ENCODE data around the gene WDR49.

WDR49 gene

GRCh38 chr3:167605871-167606270 is 47.9 kb downstream of the WDR49 start:
- peaks cover 6% of the 10 kb centered on the region for H3K4me1 ChIP-seq (ENCODE audit: insufficient read depth, low read length)
- H3K27me3 ChIP-seq (ENCODE audit: insufficient read depth, low read length), result no peaks in the 10 kb centered on the region
- H3K36me3 ChIP-seq (ENCODE audit: insufficient read depth, low read length), result peaks cover 2% of the 10 kb centered on the region
- H3K9me3 ChIP-seq (ENCODE audit: low read length), result peaks cover 1% of the 10 kb centered on the region
- no peak overlapping the region for H3K4me3 ChIP-seq (ENCODE audit: low read length)
- no peak overlapping the region for H2AFZ ChIP-seq (ENCODE audit: low read depth, low read length)

- Histone ChIP-seq H3K36me3 (ENCODE audit: insufficient read depth, low read length) (peaks cover 12% of the 10 kb centered on the region), H3K9me3 (ENCODE audit: low read length) (peaks cover 21% of the 10 kb centered on the region), H2AFZ (ENCODE audit: low read depth, low read length) (no peak overlapping the region), H3K4me3 (ENCODE audit: low read length) (no peak overlapping the region), H3K27me3 (ENCODE audit: insufficient read depth, low read length) (no peaks in the 10 kb centered on the region), H3K4me1 (ENCODE audit: insufficient read depth, low read length) (peaks cover 6% of the 10 kb centered on the region)
Observed at GRCh38 chr3:167602041-167602440, 51.7 kb downstream of the WDR49 start.

GRCh38 chr3:167587651-167588050 is 66.1 kb downstream of the WDR49 start:
- Histone ChIP-seq H3K4me3 (ENCODE audit: low read length) (no peak overlapping the region), H3K27me3 (ENCODE audit: insufficient read depth, low read length) (no peaks in the 10 kb centered on the region), H3K9me3 (ENCODE audit: low read length) (no peaks in the 10 kb centered on the region), H3K4me1 (ENCODE audit: insufficient read depth, low read length) (no peaks in the 10 kb centered on the region), H3K36me3 (ENCODE audit: insufficient read depth, low read length) (peaks cover 1% of the 10 kb centered on the region), H2AFZ (ENCODE audit: low read depth, low read length) (no peak overlapping the region)

- H3K9me3 ChIP-seq (ENCODE audit: low read length), result no peaks in the 10 kb centered on the region
- peaks cover 11% of the 10 kb centered on the region for H3K4me1 ChIP-seq (ENCODE audit: insufficient read depth, low read length)
- H3K4me3 ChIP-seq (ENCODE audit: low read length), result no peak overlapping the region
- peaks cover 2% of the 10 kb centered on the region for H3K36me3 ChIP-seq (ENCODE audit: insufficient read depth, low read length)
- no peaks in the 10 kb centered on the region for H3K27me3 ChIP-seq (ENCODE audit: insufficient read depth, low read length)
- no peak overlapping the region for H2AFZ ChIP-seq (ENCODE audit: low read depth, low read length)
Observed at GRCh38 chr3:167575000-167575600, 78.6 kb downstream of the WDR49 start.

GRCh38 chr3:167572991-167573390 is 80.8 kb downstream of the WDR49 start:
- H2AFZ ChIP-seq (ENCODE audit: low read depth, low read length), result no peak overlapping the region
- no peaks in the 10 kb centered on the region for H3K9me3 ChIP-seq (ENCODE audit: low read length)

GRCh38 chr3:167568634-167569033 is 85.1 kb downstream of the WDR49 start:
- H2AFZ ChIP-seq (ENCODE audit: low read depth, low read length), result no peak overlapping the region
- no peaks in the 10 kb centered on the region for H3K9me3 ChIP-seq (ENCODE audit: low read length)
- peaks cover 7% of the 10 kb centered on the region for H3K4me1 ChIP-seq (ENCODE audit: insufficient read depth, low read length)
- no peak overlapping the region for H3K4me3 ChIP-seq (ENCODE audit: low read length)
- peaks cover 2% of the 10 kb centered on the region for H3K36me3 ChIP-seq (ENCODE audit: insufficient read depth, low read length)
- no peaks in the 10 kb centered on the region for H3K27me3 ChIP-seq (ENCODE audit: insufficient read depth, low read length)

More at GRCh38 chr3:167572991-167573390, 80.8 kb downstream of the WDR49 start:
- peaks cover 11% of the 10 kb centered on the region for H3K4me1 ChIP-seq (ENCODE audit: insufficient read depth, low read length)
- H3K4me3 ChIP-seq (ENCODE audit: low read length), result no peak overlapping the region
- peaks cover 2% of the 10 kb centered on the region for H3K36me3 ChIP-seq (ENCODE audit: insufficient read depth, low read length)
- no peaks in the 10 kb centered on the region for H3K27me3 ChIP-seq (ENCODE audit: insufficient read depth, low read length)

- no peak overlapping the region for H3K4me3 ChIP-seq (ENCODE audit: low read length)
- peaks cover 10% of the 10 kb centered on the region for H3K4me1 ChIP-seq (ENCODE audit: insufficient read depth, low read length)
- H2AFZ ChIP-seq (ENCODE audit: low read depth, low read length), result no peak overlapping the region
Observed at GRCh38 chr3:167565489-167565888, 88.3 kb downstream of the WDR49 start.

GRCh38 chr3:167564612-167565011 is 89.1 kb downstream of the WDR49 start:
- Histone ChIP-seq H3K4me1 (ENCODE audit: insufficient read depth, low read length) (peaks cover 15% of the 10 kb centered on the region), H3K36me3 (ENCODE audit: insufficient read depth, low read length) (peaks cover 2% of the 10 kb centered on the region), H3K27me3 (ENCODE audit: insufficient read depth, low read length) (no peaks in the 10 kb centered on the region), H2AFZ (ENCODE audit: low read depth, low read length) (no peak overlapping the region), H3K4me3 (ENCODE audit: low read length) (no peak overlapping the region), H3K9me3 (ENCODE audit: low read length) (no peaks in the 10 kb centered on the region)

More at GRCh38 chr3:167565489-167565888, 88.3 kb downstream of the WDR49 start:
- no peaks in the 10 kb centered on the region for H3K9me3 ChIP-seq (ENCODE audit: low read length)
- peaks cover 2% of the 10 kb centered on the region for H3K36me3 ChIP-seq (ENCODE audit: insufficient read depth, low read length)
- H3K27me3 ChIP-seq (ENCODE audit: insufficient read depth, low read length), result no peaks in the 10 kb centered on the region

GRCh38 chr3:167559924-167560323 is 93.8 kb downstream of the WDR49 start:
- no peak overlapping the region for H3K4me3 ChIP-seq (ENCODE audit: low read length)
- H3K9me3 ChIP-seq (ENCODE audit: low read length), result no peaks in the 10 kb centered on the region
- H3K36me3 ChIP-seq (ENCODE audit: insufficient read depth, low read length), result no peaks in the 10 kb centered on the region
- H3K4me1 ChIP-seq (ENCODE audit: insufficient read depth, low read length), result peaks cover 9% of the 10 kb centered on the region
- H2AFZ ChIP-seq (ENCODE audit: low read depth, low read length), result no peak overlapping the region
- no peaks in the 10 kb centered on the region for H3K27me3 ChIP-seq (ENCODE audit: insufficient read depth, low read length)

GRCh38 chr3:167554898-167555297 is 98.8 kb downstream of the WDR49 start:
- no peaks in the 10 kb centered on the region for H3K9me3 ChIP-seq (ENCODE audit: low read length)
- H3K27me3 ChIP-seq (ENCODE audit: insufficient read depth, low read length), result no peaks in the 10 kb centered on the region
- H3K36me3 ChIP-seq (ENCODE audit: insufficient read depth, low read length), result no peaks in the 10 kb centered on the region
- H3K4me1 ChIP-seq (ENCODE audit: insufficient read depth, low read length), result no peaks in the 10 kb centered on the region
- H2AFZ ChIP-seq (ENCODE audit: low read depth, low read length), result no peak overlapping the region
- no peak overlapping the region for H3K4me3 ChIP-seq (ENCODE audit: low read length)

- Histone ChIP-seq H3K4me1 (ENCODE audit: insufficient read depth, low read length) (no peaks in the 10 kb centered on the region), H3K27me3 (ENCODE audit: insufficient read depth, low read length) (no peaks in the 10 kb centered on the region), H2AFZ (ENCODE audit: low read depth, low read length) (no peak overlapping the region), H3K4me3 (ENCODE audit: low read length) (no peak overlapping the region), H3K36me3 (ENCODE audit: insufficient read depth, low read length) (no peaks in the 10 kb centered on the region), H3K9me3 (ENCODE audit: low read length) (peaks cover 2% of the 10 kb centered on the region)
Observed at GRCh38 chr3:167538081-167538480, 115.7 kb downstream of the WDR49 start.

- H3K27me3 ChIP-seq (ENCODE audit: insufficient read depth, low read length), result no peaks in the 10 kb centered on the region
- no peak overlapping the region for H2AFZ ChIP-seq (ENCODE audit: low read depth, low read length)
- no peaks in the 10 kb centered on the region for H3K4me1 ChIP-seq (ENCODE audit: insufficient read depth, low read length)
- H3K9me3 ChIP-seq (ENCODE audit: low read length), result no peaks in the 10 kb centered on the region
- H3K4me3 ChIP-seq (ENCODE audit: low read length), result no peak overlapping the region
- no peaks in the 10 kb centered on the region for H3K36me3 ChIP-seq (ENCODE audit: insufficient read depth, low read length)
Observed at GRCh38 chr3:167521006-167521355, 132.8 kb downstream of the WDR49 start.

GRCh38 chr3:167520266-167521005 is 133.3 kb downstream of the WDR49 start:
- no peak overlapping the region for H3K4me3 ChIP-seq (ENCODE audit: low read length)
- no peaks in the 10 kb centered on the region for H3K27me3 ChIP-seq (ENCODE audit: insufficient read depth, low read length)
- no peak overlapping the region for H2AFZ ChIP-seq (ENCODE audit: low read depth, low read length)
- H3K36me3 ChIP-seq (ENCODE audit: insufficient read depth, low read length), result no peaks in the 10 kb centered on the region
- H3K4me1 ChIP-seq (ENCODE audit: insufficient read depth, low read length), result no peaks in the 10 kb centered on the region
- no peaks in the 10 kb centered on the region for H3K9me3 ChIP-seq (ENCODE audit: low read length)

All from neuron (in vitro differentiated cells).